K562 (cell line): ENCODE data around the gene TSPOAP1. TPM values are rescaled to one million over a fixed set of nuclear protein-coding genes. Genes with fewer than 3 reads are reported as not detected.

Experiments used
- HSF4 ChIP-seq: fragments of 250-450 bp; sonication (Bioruptor Pico); IDR thresholded peaks from 2 replicates; pipeline ENCODE4 v2.1.2; 2022; ENCODE audit warnings: mild to moderate bottlenecking, moderate library complexity, borderline replicate concordance
- SIN3A ChIP-seq, 2 experiments: fragments of 150-350 bp in 1 of 2; IDR thresholded peaks; 2 replicates each; pipeline ENCODE4 v1.6.1; 2011 to 2016; ENCODE audit warnings: borderline replicate concordance in 2 of 2, low read depth in 2 of 2, low read length in 2 of 2, mild to moderate bottlenecking in 2 of 2, moderate library complexity in 2 of 2; ENCODE audit not compliant: control insufficient read depth in 1 of 2
- SRF ChIP-seq, 2 experiments: fragments of 250-450, 450-650 bp in 1 of 2; sonication (Bioruptor Pico) in 1 of 2; sonication (generic) in 1 of 2; formaldehyde crosslinking; IDR thresholded peaks; 2 replicates each; pipeline versions ENCODE4 v1.5.0 to v1.5.1; 2020 to 2022; ENCODE audit warnings: mild to moderate bottlenecking in 1 of 2, missing genetic modification reagents in 1 of 2
- ZNF212 ChIP-seq: fragments of 450-650 bp; formaldehyde crosslinking; IDR thresholded peaks from 2 replicates; pipeline ENCODE4 v1.4.0; 2020; ENCODE audit warnings: mild to moderate bottlenecking
- ZNF316 ChIP-seq: fragments of 450-650 bp; IDR thresholded peaks from 2 replicates; pipeline ENCODE4 v1.6.1; 2016
- ZNF436 ChIP-seq: fragments of 250-450, 450-650 bp; sonication (Bioruptor Pico); formaldehyde crosslinking; IDR thresholded peaks from 2 replicates; pipeline ENCODE4 v1.7.0; 2020; ENCODE audit warnings: mild to moderate bottlenecking
- ZNF785 ChIP-seq: fragments of 250-450 bp; sonication (Bioruptor Pico); IDR thresholded peaks from 2 replicates; pipeline ENCODE4 v1.4.0; 2020; ENCODE audit warnings: mild to moderate bottlenecking
- polyA plus RNA-seq, 8 experiments: library from polyadenylated mRNA; depleted of rRNA in 4 of 8; stranded (reverse) in 5 of 8; unstranded in 3 of 8; fragments of >200 nt; fragmentation: Nextera tagmentation in 2 of 8; fragmentation: Illumina TruSeq in 1 of 8; extraction: Ambion mirVana in 2 of 8; extraction: Trizol in 1 of 8; gene quantifications; 2 replicates each; pipeline versions ENCODE4 v1.2.1 to v1.2.3, GENCODE V29; 2011 to 2014; ENCODE audit warnings: inconsistent platforms in 1 of 8, missing spikeins in 1 of 8
- total RNA-seq, 7 experiments: library from RNA; depleted of rRNA in 6 of 7; stranded (reverse); fragments of >200 nt in 6 of 7; fragmentation: Illumina TruSeq in 2 of 7; extraction: Trizol in 2 of 7; gene quantifications; 2 replicates each; pipeline versions ENCODE4 v1.2.1 to v1.2.3, GENCODE V29; 2011 to 2021; ENCODE audit warnings: low replicate concordance in 1 of 7
- TF ChIP-seq, protein P1 (sequence below): sonication (generic); formaldehyde crosslinking; IDR thresholded peaks from 2 replicates; pipeline ENCODE4 v1.8.1; 2022; ENCODE audit warnings: missing genetic modification reagents
- TF ChIP-seq, protein P2 (sequence below): fragments of 450-650 bp; IDR thresholded peaks from 2 replicates; pipeline ENCODE4 v1.7.1; 2018; ENCODE audit warnings: mild to moderate bottlenecking, low read depth; ENCODE audit not compliant: partially characterized antibody
- TF ChIP-seq, protein P3 (sequence below), 2 experiments: IDR thresholded peaks; 2 replicates each; pipeline ENCODE4 v1.6.1; 2012; ENCODE audit warnings: improper control_type of control experiment in 2 of 2, low read depth in 2 of 2, low read length in 2 of 2, borderline replicate concordance in 1 of 2
- TF ChIP-seq, protein P4 (sequence below): IDR thresholded peaks from 3 replicates; pipeline ENCODE4 v1.6.1; 2011; ENCODE audit warnings: borderline replicate concordance, mild to moderate bottlenecking; ENCODE audit not compliant: insufficient read length, insufficient read depth
- TF ChIP-seq, protein P5 (sequence below): fragments of 450-650 bp; IDR thresholded peaks from 2 replicates; pipeline ENCODE4 v1.6.1; 2016; ENCODE audit warnings: borderline replicate concordance
- TF ChIP-seq, protein P6 (sequence below): fragments of 450-650 bp; IDR thresholded peaks from 2 replicates; pipeline ENCODE4 v1.6.1; 2017; ENCODE audit warnings: antibody characterized with exemption

The TSPOAP1 gene
- total and polyA plus RNA-seq, 9 of the 15 experiments (the other 6 are each of a cell fraction or from before 2014, with no cell fraction given): 0.87 to 3.9 (median 1.8) TPM; not detected in 2

GRCh38 chr17:58352596-58353388, 24.2 kb upstream of the TSPOAP1 start (continued):
- TF ChIP-seq, protein P1, sequence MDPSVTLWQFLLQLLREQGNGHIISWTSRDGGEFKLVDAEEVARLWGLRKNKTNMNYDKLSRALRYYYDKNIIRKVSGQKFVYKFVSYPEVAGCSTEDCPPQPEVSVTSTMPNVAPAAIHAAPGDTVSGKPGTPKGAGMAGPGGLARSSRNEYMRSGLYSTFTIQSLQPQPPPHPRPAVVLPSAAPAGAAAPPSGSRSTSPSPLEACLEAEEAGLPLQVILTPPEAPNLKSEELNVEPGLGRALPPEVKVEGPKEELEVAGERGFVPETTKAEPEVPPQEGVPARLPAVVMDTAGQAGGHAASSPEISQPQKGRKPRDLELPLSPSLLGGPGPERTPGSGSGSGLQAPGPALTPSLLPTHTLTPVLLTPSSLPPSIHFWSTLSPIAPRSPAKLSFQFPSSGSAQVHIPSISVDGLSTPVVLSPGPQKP (CRISPR knock-in tag): no peak
- TF ChIP-seq ZNF316: no peak
- TF ChIP-seq ZNF436 (CRISPR knock-in tag): no peak
- TF ChIP-seq, protein P2, sequence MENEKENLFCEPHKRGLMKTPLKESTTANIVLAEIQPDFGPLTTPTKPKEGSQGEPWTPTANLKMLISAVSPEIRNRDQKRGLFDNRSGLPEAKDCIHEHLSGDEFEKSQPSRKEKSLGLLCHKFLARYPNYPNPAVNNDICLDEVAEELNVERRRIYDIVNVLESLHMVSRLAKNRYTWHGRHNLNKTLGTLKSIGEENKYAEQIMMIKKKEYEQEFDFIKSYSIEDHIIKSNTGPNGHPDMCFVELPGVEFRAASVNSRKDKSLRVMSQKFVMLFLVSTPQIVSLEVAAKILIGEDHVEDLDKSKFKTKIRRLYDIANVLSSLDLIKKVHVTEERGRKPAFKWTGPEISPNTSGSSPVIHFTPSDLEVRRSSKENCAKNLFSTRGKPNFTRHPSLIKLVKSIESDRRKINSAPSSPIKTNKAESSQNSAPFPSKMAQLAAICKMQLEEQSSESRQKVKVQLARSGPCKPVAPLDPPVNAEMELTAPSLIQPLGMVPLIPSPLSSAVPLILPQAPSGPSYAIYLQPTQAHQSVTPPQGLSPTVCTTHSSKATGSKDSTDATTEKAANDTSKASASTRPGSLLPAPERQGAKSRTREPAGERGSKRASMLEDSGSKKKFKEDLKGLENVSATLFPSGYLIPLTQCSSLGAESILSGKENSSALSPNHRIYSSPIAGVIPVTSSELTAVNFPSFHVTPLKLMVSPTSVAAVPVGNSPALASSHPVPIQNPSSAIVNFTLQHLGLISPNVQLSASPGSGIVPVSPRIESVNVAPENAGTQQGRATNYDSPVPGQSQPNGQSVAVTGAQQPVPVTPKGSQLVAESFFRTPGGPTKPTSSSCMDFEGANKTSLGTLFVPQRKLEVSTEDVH: no peak
- TF ChIP-seq ZNF212 (CRISPR knock-in tag): no peak
- TF ChIP-seq SRF (CRISPR knock-in tag; IDR thresholded peaks at IDR 0.05): no peak
- TF ChIP-seq, protein P3, sequence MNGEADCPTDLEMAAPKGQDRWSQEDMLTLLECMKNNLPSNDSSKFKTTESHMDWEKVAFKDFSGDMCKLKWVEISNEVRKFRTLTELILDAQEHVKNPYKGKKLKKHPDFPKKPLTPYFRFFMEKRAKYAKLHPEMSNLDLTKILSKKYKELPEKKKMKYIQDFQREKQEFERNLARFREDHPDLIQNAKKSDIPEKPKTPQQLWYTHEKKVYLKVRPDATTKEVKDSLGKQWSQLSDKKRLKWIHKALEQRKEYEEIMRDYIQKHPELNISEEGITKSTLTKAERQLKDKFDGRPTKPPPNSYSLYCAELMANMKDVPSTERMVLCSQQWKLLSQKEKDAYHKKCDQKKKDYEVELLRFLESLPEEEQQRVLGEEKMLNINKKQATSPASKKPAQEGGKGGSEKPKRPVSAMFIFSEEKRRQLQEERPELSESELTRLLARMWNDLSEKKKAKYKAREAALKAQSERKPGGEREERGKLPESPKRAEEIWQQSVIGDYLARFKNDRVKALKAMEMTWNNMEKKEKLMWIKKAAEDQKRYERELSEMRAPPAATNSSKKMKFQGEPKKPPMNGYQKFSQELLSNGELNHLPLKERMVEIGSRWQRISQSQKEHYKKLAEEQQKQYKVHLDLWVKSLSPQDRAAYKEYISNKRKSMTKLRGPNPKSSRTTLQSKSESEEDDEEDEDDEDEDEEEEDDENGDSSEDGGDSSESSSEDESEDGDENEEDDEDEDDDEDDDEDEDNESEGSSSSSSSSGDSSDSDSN (IDR thresholded peaks at IDR 0.05; ENCODE audit: borderline replicate concordance in 1 of 2, low read depth in 2 of 2, low read length in 2 of 2): 0 out of 4 replicates have a peak, but pooled peaks of 1 of the 2 experiments have one; percentile 45
- TF ChIP-seq, protein P4, sequence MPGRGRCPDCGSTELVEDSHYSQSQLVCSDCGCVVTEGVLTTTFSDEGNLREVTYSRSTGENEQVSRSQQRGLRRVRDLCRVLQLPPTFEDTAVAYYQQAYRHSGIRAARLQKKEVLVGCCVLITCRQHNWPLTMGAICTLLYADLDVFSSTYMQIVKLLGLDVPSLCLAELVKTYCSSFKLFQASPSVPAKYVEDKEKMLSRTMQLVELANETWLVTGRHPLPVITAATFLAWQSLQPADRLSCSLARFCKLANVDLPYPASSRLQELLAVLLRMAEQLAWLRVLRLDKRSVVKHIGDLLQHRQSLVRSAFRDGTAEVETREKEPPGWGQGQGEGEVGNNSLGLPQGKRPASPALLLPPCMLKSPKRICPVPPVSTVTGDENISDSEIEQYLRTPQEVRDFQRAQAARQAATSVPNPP: no peak
- no peak for TF ChIP-seq ZNF785 (CRISPR knock-in tag)
- TF ChIP-seq, protein P5, sequence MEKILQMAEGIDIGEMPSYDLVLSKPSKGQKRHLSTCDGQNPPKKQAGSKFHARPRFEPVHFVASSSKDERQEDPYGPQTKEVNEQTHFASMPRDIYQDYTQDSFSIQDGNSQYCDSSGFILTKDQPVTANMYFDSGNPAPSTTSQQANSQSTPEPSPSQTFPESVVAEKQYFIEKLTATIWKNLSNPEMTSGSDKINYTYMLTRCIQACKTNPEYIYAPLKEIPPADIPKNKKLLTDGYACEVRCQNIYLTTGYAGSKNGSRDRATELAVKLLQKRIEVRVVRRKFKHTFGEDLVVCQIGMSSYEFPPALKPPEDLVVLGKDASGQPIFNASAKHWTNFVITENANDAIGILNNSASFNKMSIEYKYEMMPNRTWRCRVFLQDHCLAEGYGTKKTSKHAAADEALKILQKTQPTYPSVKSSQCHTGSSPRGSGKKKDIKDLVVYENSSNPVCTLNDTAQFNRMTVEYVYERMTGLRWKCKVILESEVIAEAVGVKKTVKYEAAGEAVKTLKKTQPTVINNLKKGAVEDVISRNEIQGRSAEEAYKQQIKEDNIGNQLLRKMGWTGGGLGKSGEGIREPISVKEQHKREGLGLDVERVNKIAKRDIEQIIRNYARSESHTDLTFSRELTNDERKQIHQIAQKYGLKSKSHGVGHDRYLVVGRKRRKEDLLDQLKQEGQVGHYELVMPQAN: 0 out of 2 replicates have a peak, but pooled peaks have one; percentile 12
- TF ChIP-seq HSF4 (CRISPR knock-in tag): no peak
- peak in 1 of 2 experiments; percentile 27; a peak in 1 of 4 replicates for TF ChIP-seq SIN3A (IDR thresholded peaks at IDR 0.05; ENCODE audit: borderline replicate concordance in 2 of 2, control insufficient read depth in 1 of 2, low read depth in 2 of 2, low read length in 2 of 2)
- TF ChIP-seq, protein P6, sequence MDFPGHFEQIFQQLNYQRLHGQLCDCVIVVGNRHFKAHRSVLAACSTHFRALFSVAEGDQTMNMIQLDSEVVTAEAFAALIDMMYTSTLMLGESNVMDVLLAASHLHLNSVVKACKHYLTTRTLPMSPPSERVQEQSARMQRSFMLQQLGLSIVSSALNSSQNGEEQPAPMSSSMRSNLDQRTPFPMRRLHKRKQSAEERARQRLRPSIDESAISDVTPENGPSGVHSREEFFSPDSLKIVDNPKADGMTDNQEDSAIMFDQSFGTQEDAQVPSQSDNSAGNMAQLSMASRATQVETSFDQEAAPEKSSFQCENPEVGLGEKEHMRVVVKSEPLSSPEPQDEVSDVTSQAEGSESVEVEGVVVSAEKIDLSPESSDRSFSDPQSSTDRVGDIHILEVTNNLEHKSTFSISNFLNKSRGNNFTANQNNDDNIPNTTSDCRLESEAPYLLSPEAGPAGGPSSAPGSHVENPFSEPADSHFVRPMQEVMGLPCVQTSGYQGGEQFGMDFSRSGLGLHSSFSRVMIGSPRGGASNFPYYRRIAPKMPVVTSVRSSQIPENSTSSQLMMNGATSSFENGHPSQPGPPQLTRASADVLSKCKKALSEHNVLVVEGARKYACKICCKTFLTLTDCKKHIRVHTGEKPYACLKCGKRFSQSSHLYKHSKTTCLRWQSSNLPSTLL: no peak
